H1 (cell line): ENCODE measurements around the gene KDF1. TPM values are rescaled to one million over a fixed set of nuclear protein-coding genes. Genes with fewer than 3 reads are reported as not detected.

Source experiments
- CTCF ChIA-PET: fragments of 300-600 bp; sonication (Branson Sonifier 250); formaldehyde crosslinking; loops from one replicate; lab custom pipeline; 2021; ENCODE audit not compliant: partially characterized antibody; lab: Charles Lee
- POLR2A ChIA-PET: fragments of 300-600 bp; sonication (Branson Sonifier 250); formaldehyde crosslinking; loops from one replicate; lab custom pipeline; 2021; ENCODE audit warnings: inconsistent platforms; ENCODE audit not compliant: partially characterized antibody; lab: Charles Lee
- DNase-seq, 2 experiments: peaks; one replicate each; pipeline versions ENCODE4 v3.0.0 to v3.0.0-alpha.2; 2010 to 2022; ENCODE audit warnings: low spot score in 2 of 2, low read depth in 1 of 2, mixed read lengths in 1 of 2
- FAIRE-seq: peaks from 2 replicates; lab custom pipeline; 2011; peaks lifted over from hg19 to GRCh38; lab: Jason Lieb, UNC
- H2AFZ ChIP-seq: 2 replicates; pipeline ENCODE4 v1.8.1; 2012; ENCODE audit warnings: low read length, inconsistent platforms
- H2AK5ac ChIP-seq: 2 replicates; pipeline ENCODE4 v1.6.1; 2013; ENCODE audit warnings: low read depth, low read length
- H2BK120ac ChIP-seq: replicated peaks from 2 replicates; pipeline ENCODE3; 2013; ENCODE audit warnings: low read depth, low read length, inconsistent platforms
- H2BK12ac ChIP-seq: 2 replicates; pipeline ENCODE4 v1.6.1; 2013; ENCODE audit warnings: low read depth, low read length
- H2BK15ac ChIP-seq: 2 replicates; pipeline ENCODE4 v1.6.1; 2013; ENCODE audit warnings: low read length
- H2BK20ac ChIP-seq: 2 replicates; pipeline ENCODE4 v1.6.1; 2013; ENCODE audit warnings: low read length
- H2BK5ac ChIP-seq: 2 replicates; pipeline ENCODE4 v1.6.1; 2013; ENCODE audit warnings: low read depth, low read length
- H3K14ac ChIP-seq: 2 replicates; pipeline ENCODE4 v1.6.1; 2013; ENCODE audit warnings: inconsistent platforms; ENCODE audit not compliant: insufficient read length
- H3K18ac ChIP-seq: 2 replicates; pipeline ENCODE4 v1.6.1; 2013; ENCODE audit warnings: low read length; ENCODE audit errors: extremely low read depth
- H3K23ac ChIP-seq: 2 replicates; pipeline ENCODE4 v1.6.1; 2013; ENCODE audit warnings: inconsistent platforms; ENCODE audit not compliant: insufficient read length
- H3K23me2 ChIP-seq: 2 replicates; pipeline ENCODE4 v1.6.1; 2013; ENCODE audit warnings: low read depth, low read length
- H3K27ac ChIP-seq: 2 replicates; pipeline ENCODE4 v1.6.1; 2011; ENCODE audit warnings: low read depth, low read length, inconsistent platforms
- H3K27me3 ChIP-seq, 4 experiments: replicated peaks in 1 of 4; 1 replicate in 1 of 4; 2 replicates in 3 of 4; pipeline versions ENCODE4 v1.6.1 to v1.8.1; 2011 to 2013; ENCODE audit warnings: low read length in 3 of 4, mild to moderate bottlenecking in 3 of 4, inconsistent platforms in 2 of 4, mixed read lengths in 2 of 4, moderate library complexity in 1 of 4; ENCODE audit not compliant: control insufficient read depth in 3 of 4, insufficient read depth in 3 of 4; ENCODE audit errors: extremely low read depth in 1 of 4
- H3K36me3 ChIP-seq, 4 experiments: 2 replicates each; pipeline versions ENCODE4 v1.6.1 to v1.8.1; 2011 to 2013; ENCODE audit warnings: mild to moderate bottlenecking in 4 of 4, low read length in 3 of 4, moderate library complexity in 2 of 4, control low read depth in 1 of 4, inconsistent platforms in 1 of 4; ENCODE audit not compliant: insufficient read depth in 4 of 4, control insufficient read depth in 2 of 4
- H3K4ac ChIP-seq: replicated peaks from 2 replicates; pipeline ENCODE3; 2013; ENCODE audit warnings: low read length, low read depth, mixed read lengths, inconsistent platforms; ENCODE audit not compliant: insufficient read length
- H3K4me1 ChIP-seq, 4 experiments: replicated peaks in 1 of 4; 1 replicate in 1 of 4; 2 replicates in 3 of 4; pipeline versions ENCODE4 v1.6.1 to v1.8.1; 2011 to 2013; ENCODE audit warnings: low read length in 3 of 4, inconsistent platforms in 2 of 4, mixed read lengths in 1 of 4; ENCODE audit not compliant: insufficient read depth in 4 of 4, control insufficient read depth in 3 of 4
- H3K4me2 ChIP-seq, 2 experiments: 2 replicates each; pipeline versions ENCODE4 v1.6.1 to v1.8.1; 2011 to 2013; ENCODE audit warnings: low read depth in 2 of 2, low read length in 2 of 2, control low read depth in 1 of 2, inconsistent platforms in 1 of 2, mild to moderate bottlenecking in 1 of 2; ENCODE audit not compliant: insufficient read depth in 1 of 2
- H3K4me3 ChIP-seq, 4 experiments: fragments of 200-600, 300-600 bp in 1 of 4; sonication (generic), shearing (Covaris generic), sonication (Bioruptor Twin) in 1 of 4; 2 replicates each; pipeline versions ENCODE4 v1.5.1 to v1.8.1; 2011 to 2016; ENCODE audit warnings: low read length in 4 of 4, low read depth in 3 of 4, control low read depth in 2 of 4, inconsistent platforms in 2 of 4, mild to moderate bottlenecking in 2 of 4, mixed read lengths in 1 of 4, moderate library complexity in 1 of 4; ENCODE audit not compliant: insufficient read depth in 2 of 4; ENCODE audit errors: extremely low read depth in 1 of 4
- H3K56ac ChIP-seq: replicated peaks from 2 replicates; pipeline ENCODE3; 2013; ENCODE audit warnings: low read depth, mild to moderate bottlenecking, mixed read lengths, low read length, inconsistent platforms; ENCODE audit not compliant: insufficient read length
- H3K79me1 ChIP-seq: 2 replicates; pipeline ENCODE4 v1.6.1; 2013; ENCODE audit warnings: low read depth, low read length, control low read depth
- H3K79me2 ChIP-seq, 2 experiments: 2 replicates each; pipeline versions ENCODE4 v1.6.1 to v1.8.1; 2012 to 2013; ENCODE audit warnings: low read length in 2 of 2, mild to moderate bottlenecking in 2 of 2, inconsistent platforms in 1 of 2; ENCODE audit not compliant: insufficient read depth in 2 of 2, control insufficient read depth in 1 of 2
- H3K9ac ChIP-seq, 4 experiments: replicated peaks in 1 of 4; 1 replicate in 1 of 4; 2 replicates in 3 of 4; pipeline versions ENCODE4 v1.6.1 to v1.8.1; 2011 to 2013; ENCODE audit warnings: low read depth in 3 of 4, low read length in 3 of 4, control low read depth in 2 of 4, mild to moderate bottlenecking in 2 of 4, moderate library complexity in 2 of 4, inconsistent platforms in 1 of 4; ENCODE audit errors: extremely low read depth in 1 of 4
- H3K9me3 ChIP-seq, 2 experiments: 2 replicates each; pipeline versions ENCODE4 v1.6.1 to v1.8.1; 2012 to 2013; ENCODE audit warnings: mild to moderate bottlenecking in 2 of 2, moderate library complexity in 2 of 2, control low read depth in 1 of 2, inconsistent platforms in 1 of 2, low read depth in 1 of 2, low read length in 1 of 2, mixed read lengths in 1 of 2; ENCODE audit not compliant: insufficient read depth in 2 of 2
- H4K20me1 ChIP-seq, 2 experiments: replicated peaks in 1 of 2; 2 replicates each; pipeline versions ENCODE3 to v1.8.1; 2011 to 2013; ENCODE audit warnings: inconsistent platforms in 2 of 2, low read length in 2 of 2, mild to moderate bottlenecking in 1 of 2; ENCODE audit not compliant: insufficient read depth in 2 of 2, control insufficient read depth in 1 of 2
- H4K5ac ChIP-seq: 2 replicates; pipeline ENCODE4 v1.6.1; 2013; ENCODE audit warnings: low read length, low read depth, mixed read lengths, inconsistent platforms; ENCODE audit not compliant: insufficient read length
- H4K8ac ChIP-seq: 2 replicates; pipeline ENCODE4 v1.8.0; 2013; ENCODE audit warnings: mild to moderate bottlenecking, moderate library complexity, low read length, inconsistent platforms; ENCODE audit not compliant: insufficient read depth; ENCODE audit errors: extremely low read depth
- H4K91ac ChIP-seq: replicated peaks from 2 replicates; pipeline ENCODE3; 2013; ENCODE audit warnings: low read length, mixed read lengths, inconsistent platforms; ENCODE audit not compliant: insufficient read length
- ATF2 ChIP-seq: IDR thresholded peaks from 2 replicates; pipeline ENCODE4 v1.6.1; 2012; ENCODE audit warnings: low read length, inconsistent platforms
- CREB1 ChIP-seq: IDR thresholded peaks from 2 replicates; pipeline ENCODE4 v1.6.1; 2012; ENCODE audit warnings: inconsistent platforms
- CTBP2 ChIP-seq: IDR thresholded peaks from 2 replicates; pipeline ENCODE4 v1.7.0; 2011; ENCODE audit warnings: borderline replicate concordance, mild to moderate bottlenecking, moderate library complexity, mixed read lengths, low read length; ENCODE audit not compliant: insufficient read depth, insufficient read length
- E2F6 ChIP-seq: IDR thresholded peaks from 2 replicates; pipeline ENCODE4 v1.6.1; 2012; ENCODE audit warnings: inconsistent platforms
- EZH2 ChIP-seq: fragments of 200-600 bp; sonication (generic); IDR thresholded peaks from 2 replicates; pipeline ENCODE4 v1.7.1; 2012; ENCODE audit warnings: low read depth, mild to moderate bottlenecking, moderate library complexity, low read length, inconsistent platforms; ENCODE audit not compliant: severe bottlenecking
- GTF2F1 ChIP-seq: IDR thresholded peaks from 2 replicates; pipeline ENCODE4 v1.6.1; 2012; ENCODE audit warnings: low read depth, low read length, improper control_type of control experiment, borderline replicate concordance
- NRF1 ChIP-seq: IDR thresholded peaks from 2 replicates; pipeline ENCODE4 v1.6.1; 2011; ENCODE audit warnings: mild to moderate bottlenecking, low read depth, low read length, improper control_type of control experiment
- SP1 ChIP-seq: IDR thresholded peaks from 2 replicates; pipeline ENCODE4 v1.6.1; 2011; ENCODE audit warnings: low read depth, low read length
- SRF ChIP-seq: IDR thresholded peaks from 2 replicates; pipeline ENCODE4 v1.6.1; 2011; ENCODE audit warnings: mild to moderate bottlenecking, low read depth, low read length, moderate library complexity
- WGBS, 2 experiments: shearing (Covaris generic) in 1 of 2; methylation state at CpG; one replicate each; pipeline versions ENCODE4 v1.1.6 to v1.1.7; 2013 to 2015; ENCODE audit warnings: low lambda C conversion rate in 2 of 2, mixed read lengths in 2 of 2, inconsistent platforms in 1 of 2, low coverage in 1 of 2, missing lambda C conversion rate in 1 of 2; ENCODE audit not compliant: insufficient replicate concordance in 2 of 2, insufficient coverage in 1 of 2, insufficient read length in 1 of 2; ENCODE audit errors: extremely low coverage in 1 of 2, missing lambda C conversion rate in 1 of 2; 5-methylcytosine and 5-hydroxymethylcytosine counted together
- polyA plus RNA-seq, 7 experiments: library from polyadenylated mRNA; depleted of rRNA in 3 of 7; stranded (reverse) in 5 of 7; unstranded in 2 of 7; fragments of >200 nt in 5 of 7; fragments of 200-250 nt in 2 of 7; gene quantifications; 1 replicate in 5 of 7; 2 replicates in 1 of 7; 4 replicates in 1 of 7; pipeline versions ENCODE4 v1.2.1 to v1.2.3, GENCODE V29; 2011 to 2013; ENCODE audit warnings: missing spikeins in 2 of 7, mixed read lengths in 2 of 7
- total RNA-seq: library from RNA; stranded (reverse); fragmentation: NEBNext Ultra II Directional; extraction: Animal tissue kit (Norgen Biotek cat#: 25700); gene quantifications from 2 replicates; pipeline ENCODE4 v1.2.1, GENCODE V29; 2021

The KDF1 gene
- total and polyA plus RNA-seq, 2 of the 8 experiments (the other 6 are each of a cell fraction or from before 2014, with no cell fraction given) = 16.9 to 37.5 TPM

DNA sequence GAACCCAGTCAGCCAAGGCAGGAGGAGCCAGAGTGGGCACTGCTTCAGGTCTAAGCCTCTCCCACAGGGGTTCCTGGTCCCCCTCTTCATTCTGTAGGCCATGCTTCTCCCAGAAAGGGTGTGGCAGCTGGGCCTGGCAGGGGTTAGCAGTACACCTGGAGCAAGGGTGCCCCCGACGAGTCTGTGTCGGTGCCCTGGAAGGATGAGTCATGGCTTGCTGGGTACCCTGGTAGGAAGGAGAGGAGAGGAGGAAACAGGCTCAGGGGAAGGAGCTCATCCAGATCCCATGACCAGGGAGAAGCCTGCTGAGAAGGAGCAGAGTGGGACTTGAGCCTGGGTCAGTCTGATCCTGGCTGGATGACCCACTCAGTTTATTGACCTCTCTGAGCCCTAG, 10.3 kb downstream of the KDF1 start:
- no peak for DNase-seq
- Histone ChIP-seq H4K20me1 (peaks cover 0 to 5% of the 10 kb centered on the region in 2 experiments), H2BK120ac (no peak overlapping the region), H2BK5ac (no peak overlapping the region), H2AK5ac (no peak overlapping the region), H2BK15ac (no peak overlapping the region), H3K36me3 (peaks cover 2 to 33% (median 12%) of the 10 kb centered on the region in 4 experiments; a peak in 7 of 8 replicates), H3K14ac (no peak overlapping the region), H2BK20ac (no peak overlapping the region), H4K5ac (no peak overlapping the region), H3K23me2 (no peaks in the 10 kb centered on the region), H4K8ac (no peak overlapping the region), H3K4me1 (no peaks in the 10 kb centered on the region), H3K27me3 (no peaks in the 10 kb centered on the region), H2AFZ (no peak overlapping the region), H3K9ac (no peak overlapping the region), H3K9me3 (no peaks in the 10 kb centered on the region), H3K4ac (no peak overlapping the region), H4K91ac (no peak overlapping the region), H2BK12ac (no peak overlapping the region), H3K79me1 (no peaks in the 10 kb centered on the region), H3K4me3 (no peak overlapping the region), H3K79me2 (no peaks in the 10 kb centered on the region), H3K4me2 (no peak overlapping the region), H3K27ac (no peak overlapping the region), H3K18ac (no peak overlapping the region), H3K56ac (no peak overlapping the region), H3K23ac (no peak overlapping the region)
- no peak for FAIRE-seq
- POLR2A ChIA-PET = interaction anchor here (0.6 to 5.3 kb wide), 10 partner anchors 9 to 362 kb away, joined by 3 to 26 read pairs (median 6); partner anchors contain the start of genes GPATCH3, GPN2, KDF1 and NUDC
- CTCF ChIA-PET = interaction anchor here (0.8 to 1.5 kb wide), 6 partner anchors 8 to 47 kb away, joined by 3 to 4 read pairs (median 3); no protein-coding TSS in a partner anchor
- 77% methylated on average over 3 of the region's 3 CpGs; no CpG with 5 or more reads in 1 of the 2 experiments for WGBS, 2 experiments
- TF ChIP-seq NRF1 = no peak
- no peak for TF ChIP-seq GTF2F1
- TF ChIP-seq SRF = no peak
- no peak for TF ChIP-seq ATF2
- no peak for TF ChIP-seq SP1
- TF ChIP-seq CTBP2 = no peak
- TF ChIP-seq CREB1 = no peak
- no peak for TF ChIP-seq E2F6
- TF ChIP-seq EZH2 = no peak
